ENCODE measurements around the gene ZNF862.
A peak's percentile ranks its signal among the peaks of the same experiment; 100 is the strongest.
"Not testable (repeated sequence)": the region's sequence is repeated elsewhere in the genome, so short reads cannot be mapped to it uniquely, and the experiment has no call there.

The ZNF862 gene

DNA sequence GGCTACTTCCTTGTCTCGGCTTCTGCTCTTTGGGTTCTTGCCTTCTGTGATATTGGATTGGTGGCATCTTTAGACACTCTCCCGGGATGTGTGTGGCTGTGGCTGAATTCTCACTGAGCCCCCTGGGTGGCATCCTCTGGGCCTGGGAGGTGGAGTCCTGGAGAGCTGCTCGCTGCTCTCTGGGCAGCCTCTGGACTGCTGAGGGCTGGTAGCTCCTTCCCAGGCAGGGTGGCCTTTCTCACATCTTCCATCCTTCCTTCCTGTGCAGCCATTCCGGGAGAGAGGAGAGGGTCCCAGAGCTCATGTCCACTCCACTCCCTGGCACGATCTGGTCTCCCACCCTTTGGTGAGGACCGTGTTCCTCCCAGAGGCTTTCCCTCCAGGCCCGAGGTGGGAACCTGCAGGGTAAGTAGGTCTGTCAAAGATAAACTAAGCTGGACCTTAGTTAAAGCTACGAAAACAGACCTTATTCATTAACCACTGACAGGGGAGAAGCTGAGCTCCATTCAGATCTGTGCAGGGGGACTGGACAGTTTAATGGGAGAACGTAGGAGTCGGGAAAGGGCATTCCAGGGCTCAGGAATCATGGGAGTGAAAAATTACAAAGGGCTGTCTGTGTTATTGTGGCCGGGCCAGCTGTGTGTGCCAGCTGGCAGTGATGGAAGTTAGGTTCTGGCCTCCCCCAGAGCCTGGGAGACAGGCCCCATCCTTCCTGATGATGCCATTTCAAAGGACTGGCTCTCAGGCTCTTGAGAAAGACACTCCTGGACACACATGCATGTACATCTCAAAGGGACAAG lies 44.3 kb downstream of the ZNF862 start:
- DNase-seq: no peak

DNA sequence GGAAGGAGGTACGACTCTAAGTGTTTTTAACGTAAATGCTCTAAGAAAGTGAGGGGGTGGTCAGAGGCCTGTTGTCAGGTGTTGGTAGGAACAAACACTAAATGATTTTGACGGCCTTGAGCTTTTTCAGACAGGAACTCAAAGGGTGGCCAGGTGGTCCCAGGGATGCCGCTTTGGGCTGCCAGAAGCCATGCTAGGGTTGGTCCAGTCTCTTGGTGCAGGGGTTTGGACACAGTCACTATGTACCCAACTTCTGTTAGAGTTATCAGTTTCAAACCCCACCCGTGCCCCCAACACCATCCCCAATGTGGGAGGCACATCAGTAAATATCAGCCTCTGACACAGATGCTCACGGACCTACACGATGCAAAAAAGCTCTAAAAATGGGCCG lies 44.9 kb downstream of the ZNF862 start:
- no peak for DNase-seq

DNA sequence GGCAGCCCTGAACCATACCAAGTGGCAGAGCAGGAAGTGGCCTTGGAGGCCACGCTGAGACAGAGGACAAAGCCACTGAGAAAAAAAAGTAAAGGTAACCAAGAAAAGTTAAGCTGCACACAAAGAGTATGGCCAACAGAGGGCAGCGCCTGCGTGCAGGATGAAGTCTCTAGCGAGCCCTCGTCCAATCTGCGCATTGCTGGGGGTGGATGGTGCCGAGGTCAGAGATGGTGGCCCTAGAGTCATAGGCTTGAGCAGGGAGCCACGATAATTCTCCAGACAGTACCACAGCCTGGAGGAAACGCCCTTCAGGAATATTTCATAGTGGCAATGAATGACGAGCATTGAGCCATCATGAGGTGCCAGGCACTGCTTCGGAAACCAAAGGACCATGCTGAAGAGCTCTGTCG lies 45.3 kb downstream of the ZNF862 start:
- DNase-seq: peak; percentile 43

DNA sequence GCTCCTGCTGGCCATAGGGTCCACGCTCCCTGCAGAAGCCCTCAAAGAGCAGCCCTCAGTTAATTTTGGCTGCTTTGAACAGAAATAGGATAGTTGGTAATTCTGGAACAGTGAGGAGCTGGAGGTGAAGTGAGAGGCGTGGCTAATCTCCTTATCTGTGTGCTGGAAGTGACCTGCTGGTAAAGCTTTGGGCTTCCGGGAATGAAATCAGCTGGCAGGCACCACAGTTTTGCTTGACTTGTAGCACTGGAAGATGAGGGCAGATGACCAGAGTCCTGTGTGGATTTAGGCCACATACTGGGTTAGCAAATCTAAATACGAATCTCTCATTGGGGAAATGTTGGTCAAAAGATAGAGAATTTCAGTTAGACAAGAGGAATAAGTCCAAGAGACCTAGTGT lies 45.8 kb downstream of the ZNF862 start:
- DNase-seq: no peak

DNA sequence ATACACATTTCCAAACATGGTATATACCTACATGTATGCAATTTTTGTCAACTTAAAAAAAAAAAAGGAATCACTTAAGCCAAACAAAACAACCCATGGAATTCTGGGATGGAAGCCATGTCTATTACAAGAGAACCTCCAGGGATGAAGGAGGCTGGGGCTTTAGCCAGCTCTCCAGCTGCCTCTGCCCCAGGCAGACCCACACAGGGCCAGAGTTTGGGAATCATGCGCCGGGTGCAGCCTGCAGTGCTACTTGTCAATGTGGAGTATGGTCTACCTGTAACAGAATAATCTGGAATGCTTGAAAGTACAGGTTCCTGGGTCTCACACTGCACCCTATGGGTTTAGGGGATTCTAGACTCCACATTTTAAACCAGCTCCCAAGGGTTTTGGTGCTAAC lies 46.4 kb downstream of the ZNF862 start:
- DNase-seq: no peak

DNA sequence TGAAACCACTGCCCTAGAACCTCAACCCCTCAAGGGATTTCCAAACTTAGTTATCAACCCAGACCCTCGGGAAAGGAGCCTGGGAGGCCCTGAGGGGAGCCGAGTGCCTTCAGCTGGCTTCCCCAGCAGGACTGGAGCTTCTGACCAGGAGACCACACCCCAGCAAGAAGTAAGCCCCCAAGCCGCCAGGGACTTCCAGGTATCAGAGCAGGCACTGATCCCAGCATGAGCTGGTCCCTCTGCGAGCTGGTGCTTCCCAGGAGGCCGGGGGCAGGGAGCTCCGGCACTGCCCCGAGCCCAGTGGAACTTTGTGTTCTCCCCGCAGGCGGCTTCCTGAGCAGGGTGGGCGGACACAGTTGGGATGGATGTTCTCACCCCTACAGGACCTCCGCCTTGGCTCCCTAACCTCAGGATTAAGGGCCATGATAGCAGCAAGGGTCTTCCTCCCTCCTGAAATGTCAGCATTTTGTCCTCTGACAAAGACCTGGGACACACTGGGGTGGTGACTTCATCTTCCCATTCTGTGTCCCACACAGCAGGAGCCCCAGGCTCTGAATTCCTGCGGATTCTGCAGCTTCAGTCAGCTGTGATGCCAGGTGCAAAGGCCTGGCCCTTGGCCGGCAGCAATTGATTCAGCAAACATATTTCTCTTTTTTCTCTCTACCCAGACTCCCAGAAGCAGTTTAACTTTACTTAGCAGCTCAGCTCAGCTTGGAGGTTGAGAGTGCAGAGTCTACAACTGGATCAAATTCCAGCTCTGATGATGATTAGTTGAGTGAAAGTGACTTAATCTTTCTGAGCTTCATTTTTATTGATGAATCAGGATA lies 47.2 kb downstream of the ZNF862 start:
- DNase-seq: no peak

DNA sequence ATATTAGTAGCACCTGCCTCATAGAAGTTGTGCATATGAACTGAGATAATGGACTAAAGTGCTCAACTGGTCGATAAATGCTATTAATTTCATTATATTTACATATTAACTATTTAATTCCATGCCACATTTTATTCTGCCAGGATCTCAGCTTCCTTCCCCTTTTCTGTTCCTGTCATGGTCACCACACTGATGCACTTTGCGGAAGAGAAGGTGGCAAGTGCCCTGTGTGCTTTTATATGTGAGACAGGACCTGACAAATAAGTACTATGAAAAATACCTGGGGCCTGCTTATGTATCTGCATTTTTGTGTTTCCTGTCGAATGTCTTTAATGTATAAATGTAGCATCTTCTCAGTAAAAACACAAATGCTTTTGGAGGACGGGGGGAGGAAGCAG lies 47.8 kb downstream of the ZNF862 start:
- no peak for DNase-seq

DNA sequence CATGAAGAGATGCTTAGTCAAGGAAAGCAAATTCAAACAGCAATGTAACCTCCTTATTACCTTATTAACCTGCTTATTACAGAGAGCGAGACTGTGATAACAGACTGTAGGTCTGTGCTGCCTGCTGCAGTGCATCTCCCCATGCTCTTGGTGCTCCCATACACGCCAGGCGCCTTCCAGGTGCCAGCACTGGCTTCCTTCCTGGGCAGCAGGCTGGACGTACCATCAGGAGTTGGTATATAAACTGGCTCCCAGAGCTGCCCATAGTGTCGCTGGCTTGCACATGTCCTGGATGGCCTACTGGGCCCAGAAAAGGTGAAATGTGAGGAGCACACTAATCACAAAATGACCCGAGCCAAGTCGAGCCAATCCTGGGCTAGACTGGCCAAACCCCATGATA lies 49.1 kb downstream of the ZNF862 start:
- DNase-seq: no peak

DNA sequence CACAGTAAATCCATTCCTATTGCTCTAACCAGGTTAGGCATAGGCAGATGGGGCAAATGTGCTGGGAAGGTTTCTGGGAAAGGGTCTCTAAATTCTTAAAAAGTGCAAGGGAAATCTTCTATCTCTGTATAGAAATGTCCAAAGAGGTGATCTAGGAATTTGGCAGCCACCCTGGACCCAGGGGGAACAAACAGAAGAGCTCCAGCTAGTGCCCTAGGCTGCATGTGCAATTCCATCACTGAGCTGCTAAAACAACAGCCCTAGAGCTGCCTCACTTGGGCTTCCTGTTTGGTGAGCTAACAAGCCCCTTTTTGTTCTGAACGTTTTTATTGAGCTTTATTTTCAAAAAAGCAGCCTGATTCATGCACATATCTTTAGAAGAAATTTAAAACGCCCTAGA lies 52.5 kb downstream of the ZNF862 start:
- DNase-seq: not testable (repeated sequence)

DNA sequence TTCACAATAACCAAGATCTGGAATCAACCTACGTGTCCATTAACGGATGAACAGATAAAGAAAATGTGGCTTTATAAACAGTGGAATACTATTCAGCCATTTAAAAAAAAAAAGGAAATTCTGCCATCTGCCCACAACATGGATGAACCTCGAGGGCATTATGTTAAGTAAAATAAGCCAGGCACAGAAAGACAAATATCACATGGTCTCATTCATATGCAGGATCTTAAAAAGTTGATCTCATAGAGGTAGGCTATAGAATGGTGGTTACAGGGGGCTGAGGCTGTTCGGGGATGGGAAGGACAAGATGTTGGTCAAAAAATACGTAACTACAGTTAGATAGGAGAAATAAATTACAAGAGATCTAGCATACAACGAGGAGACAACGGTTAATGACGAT lies 56.8 kb downstream of the ZNF862 start:
- not testable (repeated sequence) for DNase-seq

DNA sequence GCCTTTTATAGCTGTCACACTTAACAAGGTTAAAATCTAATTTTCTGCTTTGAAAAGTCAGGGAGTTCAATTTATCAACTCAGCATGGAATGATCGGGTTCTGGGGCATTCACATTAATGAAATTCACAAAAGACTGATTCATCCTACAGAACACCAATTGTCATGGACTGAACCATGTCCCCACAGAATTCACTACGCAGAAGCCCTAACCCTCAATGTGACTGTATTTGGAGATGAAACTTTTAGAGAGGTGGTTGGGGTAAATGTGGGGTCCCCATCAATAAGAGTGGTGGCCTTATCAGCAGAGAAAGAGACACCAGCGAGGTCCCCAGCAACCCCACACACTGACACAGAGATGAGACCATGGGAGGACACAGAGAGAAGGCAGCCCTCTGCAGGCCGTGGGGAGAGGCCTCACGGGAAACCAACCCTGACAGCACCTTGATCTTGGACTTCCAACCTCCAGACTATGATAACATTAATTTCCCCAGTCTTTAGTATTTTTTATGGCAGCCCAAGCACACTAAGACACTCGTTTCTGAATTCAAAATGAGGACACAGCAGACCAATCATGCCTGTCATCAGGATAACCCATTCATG lies 69.7 kb downstream of the ZNF862 start:
- not testable (repeated sequence) for DNase-seq

DNA sequence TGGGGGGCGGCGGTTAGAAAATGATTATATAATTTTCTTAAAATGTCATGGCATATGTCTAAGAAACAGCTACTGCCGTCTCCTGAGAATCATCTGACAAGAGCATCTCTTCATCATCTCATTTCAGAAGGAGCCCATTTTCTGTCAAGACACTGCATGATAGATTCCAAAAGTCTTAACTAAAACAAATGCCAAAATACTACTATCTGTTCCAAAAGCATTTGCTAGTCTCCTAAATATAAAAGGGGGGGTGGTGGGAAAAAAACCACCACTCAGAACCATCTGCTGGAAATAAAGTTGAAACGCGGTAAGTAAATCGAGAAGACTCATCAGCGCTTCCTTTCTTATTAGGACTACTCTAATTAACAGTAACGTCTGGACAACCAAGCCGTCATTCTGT lies 72.0 kb downstream of the ZNF862 start:
- DNase-seq: not testable (repeated sequence)

DNA sequence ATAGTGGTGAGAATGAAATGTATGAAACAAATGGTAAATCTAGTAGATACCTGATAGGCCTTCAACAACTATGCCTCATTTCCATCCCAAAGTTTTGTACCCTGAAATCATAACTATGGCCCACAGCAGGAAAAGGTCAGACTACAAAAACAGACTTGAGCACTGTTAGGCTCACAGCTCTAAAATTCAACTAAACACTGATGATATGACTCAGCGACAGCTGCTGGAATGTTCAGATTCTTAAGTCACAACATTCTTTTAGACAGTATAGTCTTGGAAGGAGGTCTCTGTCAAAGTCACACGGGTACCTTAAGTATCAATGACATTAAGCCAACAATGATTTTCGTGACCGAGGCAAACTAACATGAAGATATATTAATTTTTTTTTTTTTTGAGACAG lies 74.0 kb downstream of the ZNF862 start:
- peak; percentile 33 for DNase-seq
